A673 (cell line): ENCODE measurements around the gene DNAJC1.

Source experiments
- CTCF ChIP-seq: fragments of 300-800, 200-600 bp; sonication (generic); conservative IDR thresholded peaks from 2 replicates; pipeline ENCODE4 v1.5.1; 2017; ENCODE audit warnings: low read depth, mild to moderate bottlenecking, antibody characterized with exemption, low read length, moderate library complexity, mixed read lengths
- EZH2 ChIP-seq: fragments of 200-600 bp; sonication (generic); IDR thresholded peaks from 2 replicates; pipeline ENCODE4 v1.6.1; 2017; ENCODE audit warnings: borderline replicate concordance, low read depth, mild to moderate bottlenecking, mixed read lengths, antibody characterized with exemption, low read length; ENCODE audit not compliant: poor library complexity, severe bottlenecking

- TF ChIP-seq CTCF (no peak), EZH2 (no peak)
Measured at GRCh38 chr10:21831986-21832820, 171.3 kb downstream of the DNAJC1 start.
